GM18519 (cell line): ENCODE measurements around the gene DCAKD.

Experiments
- ATAC-seq: cut with Tn5 transposase; IDR thresholded peaks from one replicate; pipeline ENCODE4 v1.9.1; 2021; ENCODE audit warnings: mild to moderate bottlenecking, moderate library complexity; ENCODE audit not compliant: unreplicated experiment, low FRiP score

DCAKD gene

GRCh38 chr17:45051060-45051719 lies at the start of gene DCAKD:
DCAKD (minus strand) TSS chr17:45051632; CDS start chr17:45034885, 16,747 bp downstream.
- ATAC-seq = peak; percentile 96

- ATAC-seq = no peak
Measured at GRCh38 chr17:45098869-45099616, 47.6 kb upstream of the DCAKD start.

GRCh38 chr17:45098081-45098868 lies 46.8 kb upstream of the DCAKD start:
- no peak for ATAC-seq

- ATAC-seq = no peak
Measured at GRCh38 chr17:45096926-45097325, 45.5 kb upstream of the DCAKD start.

GRCh38 chr17:45096141-45096540 lies 44.7 kb upstream of the DCAKD start:
- ATAC-seq = no peak

GRCh38 chr17:45093444-45094110 lies 42.1 kb upstream of the DCAKD start:
- ATAC-seq = no peak

GRCh38 chr17:45092911-45093430 lies 41.5 kb upstream of the DCAKD start:
- ATAC-seq = no peak

GRCh38 chr17:45091778-45092425 lies 40.5 kb upstream of the DCAKD start:
- no peak for ATAC-seq

- no peak for ATAC-seq
Measured at GRCh38 chr17:45090711-45091110, 39.3 kb upstream of the DCAKD start.

GRCh38 chr17:45088741-45089140 lies 37.3 kb upstream of the DCAKD start:
- no peak for ATAC-seq

- ATAC-seq = no peak
Measured at GRCh38 chr17:45087978-45088377, 36.5 kb upstream of the DCAKD start.

GRCh38 chr17:45087504-45087975 lies 36.1 kb upstream of the DCAKD start:
- ATAC-seq = no peak

GRCh38 chr17:45086865-45087503 lies 35.6 kb upstream of the DCAKD start:
- no peak for ATAC-seq

- no peak for ATAC-seq
Measured at GRCh38 chr17:45086391-45086790, 35.0 kb upstream of the DCAKD start.

- ATAC-seq = no peak
Measured at GRCh38 chr17:45081047-45081703, 29.7 kb upstream of the DCAKD start.

- no peak for ATAC-seq
Measured at GRCh38 chr17:45077643-45078042, 26.2 kb upstream of the DCAKD start.

- ATAC-seq = no peak
Measured at GRCh38 chr17:45073414-45074070, 22.1 kb upstream of the DCAKD start.

GRCh38 chr17:45070809-45071208 lies 19.4 kb upstream of the DCAKD start:
- no peak for ATAC-seq
